NOMO-1 (cell line): ENCODE results near the gene LZTR1.
A peak's percentile ranks its signal among the peaks of the same experiment; 100 is the strongest.
"Not testable (repeated sequence)": the region's sequence is repeated elsewhere in the genome, so short reads cannot be mapped to it uniquely, and the experiment has no call there.

Source experiments
- DNase-seq, 2 experiments: peaks; one replicate each; lab custom pipeline; 2025; ENCODE audit not compliant: unreplicated experiment in 2 of 2; lab: John Stamatoyannopoulos, UW

LZTR1 gene

DNA sequence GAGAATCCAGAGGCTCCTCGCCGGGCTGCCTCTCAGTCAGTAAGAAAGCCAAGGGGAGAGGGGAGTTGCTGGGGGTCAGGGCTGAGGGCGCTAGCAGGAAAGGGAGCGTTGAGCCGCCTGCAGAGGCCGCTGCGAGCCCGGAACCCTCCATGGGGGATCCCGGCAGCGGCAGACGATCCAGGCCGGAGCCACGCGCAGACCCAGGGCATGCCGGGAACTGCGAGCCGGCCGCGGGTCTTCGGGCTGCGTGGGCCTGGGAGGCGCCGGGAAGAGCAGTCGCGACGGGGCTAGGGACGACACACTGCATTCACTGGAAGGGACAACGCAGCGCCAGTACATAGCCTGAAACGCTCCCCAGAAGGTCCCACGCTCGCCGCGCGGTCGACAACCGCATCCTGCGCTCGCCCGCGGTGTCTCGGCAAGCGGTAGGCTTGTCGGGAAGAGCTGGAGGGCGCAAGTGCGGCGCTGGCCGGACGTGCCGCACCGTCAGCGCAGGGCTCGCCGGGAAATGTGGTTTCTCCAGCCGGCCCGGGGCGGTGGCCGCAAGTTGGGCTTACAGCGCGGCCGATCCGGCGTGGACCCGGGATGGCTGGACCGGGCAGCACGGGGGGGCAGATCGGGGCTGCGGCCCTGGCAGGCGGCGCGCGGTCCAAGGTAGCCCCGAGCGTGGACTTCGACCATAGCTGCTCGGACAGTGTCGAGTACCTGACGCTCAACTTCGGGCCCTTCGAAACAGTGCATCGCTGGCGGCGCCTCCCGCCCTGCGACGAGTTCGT is at the start of gene LZTR1:
TSS of gene LZTR1 (plus strand) at position 511 of the 776 bp plus-strand sequence. CDS start at position 586, 75 bp downstream.
- DNase-seq: peak; percentile 75 to 88

DNA sequence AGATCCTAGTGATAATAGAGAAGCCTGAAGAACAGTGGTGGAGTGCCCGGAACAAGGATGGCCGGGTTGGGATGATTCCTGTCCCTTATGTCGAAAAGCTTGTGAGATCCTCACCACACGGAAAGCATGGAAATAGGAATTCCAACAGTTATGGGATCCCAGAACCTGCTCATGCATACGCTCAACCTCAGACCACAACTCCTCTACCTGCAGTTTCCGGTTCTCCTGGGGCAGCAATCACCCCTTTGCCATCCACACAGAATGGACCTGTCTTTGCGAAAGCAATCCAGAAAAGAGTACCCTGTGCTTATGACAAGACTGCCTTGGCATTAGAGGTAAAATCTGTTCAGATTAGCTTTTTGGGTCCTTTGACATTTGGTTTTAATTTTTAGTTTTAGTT is 48.2 kb upstream of the LZTR1 start:
- DNase-seq: no peak

DNA sequence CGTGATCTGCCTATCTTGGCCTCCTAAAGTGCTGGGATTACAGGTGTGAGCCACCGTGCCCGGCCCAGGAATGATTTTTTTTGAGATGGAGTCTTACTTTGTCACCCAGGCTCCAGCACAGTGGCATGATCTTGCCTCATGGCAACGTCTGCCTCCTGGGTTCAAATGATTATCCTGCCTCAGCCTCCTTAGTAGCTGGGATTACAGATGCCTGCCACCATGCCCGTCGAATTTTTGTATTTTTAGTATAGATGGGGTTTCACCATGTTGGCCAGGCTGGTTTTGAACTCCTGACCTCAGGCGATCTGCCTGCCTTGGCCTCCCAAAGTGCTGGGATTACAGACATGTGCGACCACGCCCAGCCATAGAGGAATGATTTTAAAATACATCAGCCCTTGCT is 47.0 kb upstream of the LZTR1 start:
- not testable (repeated sequence) for DNase-seq

DNA sequence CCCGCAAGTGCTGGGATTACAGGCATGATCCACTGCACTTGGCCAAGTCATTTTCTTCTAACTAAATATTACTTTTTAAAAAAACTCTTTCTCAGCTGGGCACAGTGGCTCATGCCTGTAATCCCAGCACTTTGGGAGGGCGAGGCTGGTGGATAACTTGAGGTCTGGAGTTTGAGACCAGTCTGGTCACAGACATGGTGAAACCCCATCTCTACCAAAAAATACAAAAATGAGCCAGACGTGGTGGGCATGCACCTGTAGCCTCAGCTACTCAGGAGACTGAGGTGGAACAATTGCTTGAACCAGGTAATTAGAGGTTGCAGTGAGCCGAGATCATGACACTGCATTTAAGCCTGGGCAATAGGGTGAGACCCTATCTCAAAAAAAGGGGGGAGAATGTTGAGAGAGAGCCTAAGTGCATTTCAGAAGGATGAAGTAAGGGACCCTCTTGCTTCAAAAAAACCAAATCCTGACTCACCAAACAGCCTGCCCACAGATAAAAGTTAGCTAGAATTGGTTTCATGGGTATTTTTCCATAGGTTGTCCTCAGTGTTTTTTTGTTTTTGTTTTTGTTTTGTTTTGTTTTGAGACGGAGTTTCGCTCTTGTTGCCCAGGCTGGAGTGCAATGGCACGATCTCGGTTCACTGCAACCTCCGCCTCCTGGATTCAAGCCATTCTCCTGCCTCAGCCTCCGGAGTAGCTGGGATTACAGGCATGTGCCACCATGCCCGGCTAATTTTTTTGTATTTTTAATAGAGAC is 46.1 kb upstream of the LZTR1 start:
- not testable (repeated sequence) for DNase-seq

DNA sequence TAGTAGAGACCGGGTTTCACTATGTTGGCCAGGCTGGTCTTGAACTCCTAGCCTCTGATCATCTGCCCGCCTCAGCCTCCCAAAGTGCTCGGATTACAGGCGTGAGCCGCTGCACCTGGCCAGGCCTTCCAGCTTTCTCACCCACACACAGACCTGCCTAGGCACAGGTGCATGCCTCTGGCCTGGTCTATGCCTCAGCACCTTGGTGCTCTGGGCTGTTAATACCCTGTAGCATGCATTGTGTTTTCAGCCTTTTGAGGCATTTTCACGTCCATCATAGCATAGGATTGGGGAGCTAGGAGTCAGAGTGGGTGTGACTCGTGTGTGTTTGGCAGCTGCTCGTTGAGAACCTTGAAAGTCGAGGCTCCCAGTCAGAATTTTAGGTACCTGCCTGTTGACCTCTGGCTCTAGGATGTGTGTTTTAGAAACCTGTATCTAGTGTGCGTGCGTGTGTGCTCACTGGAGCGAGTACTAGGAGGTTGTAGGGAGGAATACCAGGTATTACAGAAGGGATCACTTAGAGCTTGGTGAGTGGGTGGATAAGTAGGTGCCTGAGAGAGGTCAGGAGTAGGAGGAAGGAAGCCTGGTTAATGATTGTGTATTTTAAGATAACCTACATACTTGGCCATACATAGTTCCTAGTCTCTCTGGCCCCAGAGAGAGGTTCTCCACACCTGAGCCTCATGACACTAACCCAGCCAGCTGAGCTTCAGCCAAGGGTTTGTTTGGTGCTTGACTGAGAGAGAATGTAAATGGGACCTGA is 44.9 kb upstream of the LZTR1 start:
- DNase-seq: no peak

DNA sequence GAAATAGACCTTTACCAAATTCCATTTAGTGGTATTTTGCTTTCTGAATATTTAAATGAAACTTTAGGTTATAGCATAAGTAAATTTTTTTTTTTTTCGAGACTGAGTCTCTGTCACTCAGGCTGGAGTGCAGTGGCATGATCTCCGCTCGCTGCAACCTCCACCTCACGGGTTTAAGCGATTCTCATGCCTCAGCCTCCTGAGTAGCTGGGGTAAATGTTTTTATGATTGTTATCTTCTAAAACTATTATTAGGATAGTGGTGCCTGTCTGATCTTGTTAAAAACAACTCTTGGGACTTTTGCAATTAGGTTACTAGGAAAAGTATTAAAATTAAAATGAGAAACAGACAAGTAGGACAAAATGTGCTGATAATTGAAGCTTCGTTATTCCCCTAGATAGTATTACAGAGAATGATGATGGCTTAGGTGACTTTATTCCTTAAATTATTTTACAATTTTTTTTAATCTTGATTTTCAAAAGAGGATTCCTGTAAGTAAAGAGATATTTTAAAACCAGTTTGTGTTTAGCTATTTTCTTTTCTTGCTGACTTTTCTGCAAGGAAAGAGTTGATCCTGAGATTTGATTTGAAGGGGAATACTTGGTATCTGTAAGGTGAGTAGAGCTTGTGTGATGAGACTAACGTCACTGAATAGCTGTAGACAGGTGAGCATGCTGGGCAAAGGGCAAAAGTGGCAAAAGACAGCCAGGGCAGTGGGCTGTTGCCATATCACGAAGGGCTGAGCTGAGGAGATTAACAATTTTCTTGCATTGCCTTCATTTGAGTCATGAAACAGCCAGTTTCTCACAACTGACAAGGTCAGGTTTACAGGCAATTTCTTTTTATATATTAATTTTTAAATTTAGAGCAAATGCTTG is 44.1 kb upstream of the LZTR1 start:
- DNase-seq: no peak

DNA sequence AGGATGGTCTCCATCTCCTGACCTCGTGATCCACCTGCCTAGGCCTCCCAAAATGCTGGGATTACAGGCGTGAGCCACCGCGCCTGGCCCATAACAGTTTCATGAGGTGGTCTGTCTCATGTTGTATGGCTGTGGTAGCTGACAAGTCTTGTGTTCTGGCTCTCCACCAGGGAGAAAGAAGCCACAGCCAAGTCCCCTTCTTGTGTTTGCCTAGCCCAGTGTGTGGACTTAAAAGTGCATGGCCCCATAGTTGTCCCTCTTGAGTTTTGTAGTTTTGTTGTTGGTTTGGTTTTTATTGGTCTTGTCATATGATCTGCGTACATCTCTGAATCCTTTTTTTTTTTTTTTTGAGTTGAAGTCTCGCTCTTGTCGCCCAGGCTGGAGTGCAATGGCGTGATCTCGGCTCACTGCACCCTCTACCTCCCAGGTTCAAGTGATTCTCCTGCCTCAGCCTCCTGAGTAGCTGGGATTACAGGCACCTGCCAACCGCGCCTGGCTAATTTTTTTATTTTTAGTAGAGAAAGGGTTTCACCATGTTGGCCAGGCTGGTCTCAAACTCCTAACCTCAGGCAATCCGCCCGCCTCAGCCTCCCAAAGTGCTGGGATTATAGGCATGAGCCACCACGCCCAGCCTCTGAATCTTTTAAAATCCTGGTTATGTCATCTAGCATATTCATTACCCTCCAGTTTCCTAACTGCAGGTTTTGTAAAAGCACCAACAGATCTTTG is 42.5 kb upstream of the LZTR1 start:
- DNase-seq: not testable (repeated sequence)

DNA sequence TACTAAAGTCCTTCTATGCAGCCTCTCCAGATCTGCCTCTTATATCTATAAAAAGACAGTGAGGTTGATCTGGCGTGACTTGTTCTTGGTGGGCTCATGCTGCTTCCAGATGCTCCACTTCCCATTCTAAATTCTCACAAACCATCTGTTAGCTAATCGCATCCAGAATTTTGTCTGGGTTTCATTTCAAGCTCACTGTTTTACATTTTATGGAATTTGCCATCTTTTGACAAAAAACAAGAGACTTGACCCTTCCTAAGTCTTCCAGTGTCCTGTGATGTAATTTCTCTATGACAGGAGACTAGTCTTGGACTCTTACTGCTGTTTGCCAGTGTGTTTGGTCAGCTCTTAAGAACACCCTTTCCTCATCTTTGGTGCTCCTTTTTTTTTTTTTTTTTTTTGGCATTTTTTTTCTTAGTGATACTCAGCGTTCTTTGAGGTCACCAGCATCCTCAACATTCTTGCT is 41.9 kb upstream of the LZTR1 start:
- DNase-seq: no peak

DNA sequence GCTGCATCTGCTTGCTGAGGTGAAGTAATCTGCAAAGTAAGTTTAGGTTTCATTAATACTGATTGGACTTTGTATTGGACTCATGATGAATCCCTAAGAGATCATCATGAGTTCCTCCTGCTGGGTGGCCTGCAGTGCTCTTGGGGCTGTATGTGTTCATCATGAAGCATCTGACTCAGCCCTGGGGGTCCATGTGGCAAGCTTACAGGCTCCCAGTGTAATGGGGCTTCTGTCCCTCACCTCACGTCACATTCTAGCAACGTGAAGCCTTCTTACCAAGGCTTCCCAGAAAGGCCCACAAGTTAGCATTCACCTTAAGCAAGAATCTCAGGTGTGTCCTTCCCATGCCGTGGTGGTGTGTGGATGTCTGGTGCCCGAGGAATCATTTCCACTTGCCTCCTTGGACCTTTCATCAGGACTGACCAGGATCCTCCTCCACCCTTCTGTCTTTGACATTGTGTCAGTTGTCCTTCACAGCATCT is 41.2 kb upstream of the LZTR1 start:
- no peak for DNase-seq

DNA sequence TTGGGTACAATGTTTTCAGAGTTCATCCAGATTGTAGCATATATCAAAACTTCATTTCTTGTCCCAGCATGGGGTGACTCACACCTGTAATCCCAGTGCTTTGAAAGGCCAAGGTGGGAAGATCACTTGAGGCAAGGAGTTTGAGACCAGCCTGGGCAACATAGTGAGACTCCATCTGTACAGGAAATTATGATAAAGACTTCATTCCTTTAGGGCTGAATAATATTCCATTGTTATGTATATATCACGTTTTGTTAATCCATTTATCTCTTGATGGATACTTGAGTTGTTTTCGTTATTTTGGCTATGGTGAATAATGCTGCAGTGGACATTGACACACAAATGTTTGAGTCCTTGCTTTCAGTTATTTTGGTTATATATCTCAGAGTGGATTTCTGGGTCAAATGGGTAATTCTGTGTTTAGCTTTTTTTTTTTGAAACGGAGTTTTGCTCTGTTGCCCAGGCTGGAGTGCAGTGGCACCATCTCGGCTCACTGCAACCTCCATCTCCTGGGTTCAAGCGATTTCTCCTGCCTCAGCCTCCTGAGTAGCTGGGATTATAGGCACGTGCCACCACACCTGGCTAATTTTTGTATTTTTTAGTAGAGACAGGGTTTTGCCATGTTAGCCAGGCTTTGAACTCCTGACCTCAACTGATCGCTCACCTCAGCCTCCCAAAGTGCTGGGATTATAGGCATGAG is 39.7 kb upstream of the LZTR1 start:
- not testable (repeated sequence) for DNase-seq

DNA sequence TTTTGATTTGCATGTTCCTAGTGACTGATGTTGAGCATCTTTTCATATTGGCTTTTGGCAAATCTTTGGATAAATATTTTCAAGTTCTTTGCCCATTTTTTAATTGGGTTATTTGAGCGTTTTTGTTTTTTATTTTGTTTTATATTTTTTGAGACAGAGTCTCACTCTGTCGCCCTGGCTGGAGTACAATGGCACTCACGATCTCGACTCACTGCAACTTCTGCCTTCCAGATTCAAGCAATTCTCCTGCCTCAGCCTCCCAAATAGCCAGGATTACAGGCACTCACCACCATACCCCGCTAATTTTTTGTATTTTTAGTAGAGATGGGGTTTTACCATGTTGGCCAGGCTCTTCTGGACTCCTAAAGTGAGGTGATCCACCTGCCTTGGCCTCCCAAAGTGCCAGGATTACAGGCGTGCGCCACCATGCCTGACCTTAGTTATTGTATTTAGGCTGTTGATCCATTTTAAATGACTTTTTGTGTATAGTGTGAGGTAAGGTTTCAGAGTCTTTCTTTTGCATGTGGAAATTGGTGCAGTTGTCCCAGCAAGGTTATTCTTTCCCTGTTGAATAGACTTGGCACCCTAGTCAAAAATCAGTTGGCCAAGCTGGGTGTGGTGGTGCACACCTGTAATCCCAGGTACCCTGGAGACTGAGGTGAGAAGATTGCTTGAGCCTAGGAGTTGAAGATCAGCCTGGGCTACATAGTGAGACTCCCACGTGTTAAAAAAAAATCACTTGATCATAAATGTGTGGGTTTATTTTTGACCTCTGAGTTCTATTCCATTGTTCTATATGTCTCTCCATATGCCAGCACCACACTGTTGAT is 38.8 kb upstream of the LZTR1 start:
- DNase-seq: no peak

DNA sequence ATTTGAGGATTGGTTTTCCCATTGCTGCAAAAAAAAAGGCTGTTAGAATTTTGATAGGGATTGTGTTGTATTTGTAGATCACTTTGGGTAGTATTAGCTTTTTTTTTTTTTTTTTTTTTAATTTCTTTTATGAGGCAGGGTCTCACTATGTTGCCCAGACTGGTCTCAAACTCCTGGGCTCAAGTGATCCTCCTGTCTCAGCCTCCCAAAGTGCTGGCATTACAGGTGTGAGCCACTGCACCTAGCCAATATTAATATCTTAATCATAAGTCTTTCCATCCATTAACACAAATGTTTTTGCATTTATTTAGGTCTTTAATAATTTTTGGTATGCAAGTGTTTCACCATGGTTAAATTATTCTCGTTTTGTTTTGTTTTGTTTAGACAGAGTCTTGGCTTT is 38.1 kb upstream of the LZTR1 start:
- no peak for DNase-seq

DNA sequence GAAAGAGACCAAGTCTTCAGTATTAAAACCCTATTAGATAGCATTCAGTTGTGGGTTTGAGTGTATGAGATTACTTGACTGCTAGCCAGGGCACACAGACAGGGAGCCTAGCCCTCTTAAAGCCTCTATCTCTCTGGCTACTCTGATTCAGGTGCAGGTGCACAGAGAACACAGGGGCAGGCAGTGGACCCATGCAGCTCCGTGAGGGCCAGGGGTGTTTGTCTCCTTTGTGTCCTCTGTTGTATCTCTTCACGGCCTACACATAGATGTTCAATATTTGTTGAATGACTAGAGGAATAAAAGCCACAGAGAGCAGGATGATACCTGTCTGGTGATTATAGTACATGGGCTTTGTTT is 36.5 kb upstream of the LZTR1 start:
- DNase-seq: no peak

DNA sequence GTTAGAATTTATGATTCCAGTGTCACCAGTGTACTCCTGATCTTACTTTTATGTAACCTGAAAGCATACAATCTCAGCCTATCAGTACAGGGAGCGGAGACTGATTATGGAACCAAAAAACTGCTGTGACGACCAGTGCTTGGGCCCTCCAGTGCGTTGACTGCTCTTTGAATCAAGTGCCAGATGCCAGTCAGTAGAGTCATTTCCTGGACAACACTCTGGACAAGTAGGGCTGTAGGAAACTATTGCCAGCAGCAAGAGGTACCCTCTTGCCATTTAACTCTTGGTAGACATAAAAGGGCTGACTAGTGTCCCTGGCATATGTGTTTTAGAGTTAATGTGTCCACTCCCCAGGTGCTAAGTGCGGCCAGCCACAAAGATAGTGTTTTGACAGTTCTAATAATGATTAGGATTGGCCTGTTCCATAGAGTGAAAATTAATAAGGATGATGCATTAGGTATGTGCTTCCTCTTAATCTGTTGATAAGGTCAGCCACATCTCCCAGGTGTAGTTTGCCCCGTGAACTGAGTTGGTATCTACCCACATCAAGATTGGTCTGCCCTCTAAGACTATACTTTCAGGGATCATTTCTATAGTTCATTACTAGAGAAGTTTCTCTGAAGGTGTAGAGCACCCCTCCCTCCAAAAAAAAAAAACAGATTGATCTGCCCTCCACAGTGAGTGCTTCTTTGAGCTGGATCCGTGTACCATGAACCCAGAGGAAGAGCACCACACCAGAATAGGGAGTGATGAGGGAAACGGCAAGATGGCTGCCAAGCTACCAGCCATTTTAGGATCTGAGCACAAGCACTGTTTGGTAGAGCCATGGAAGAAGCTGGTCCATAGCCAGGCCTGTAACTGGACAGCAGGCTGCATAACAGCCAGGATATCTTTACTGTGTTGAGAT is 35.8 kb upstream of the LZTR1 start:
- no peak for DNase-seq

DNA sequence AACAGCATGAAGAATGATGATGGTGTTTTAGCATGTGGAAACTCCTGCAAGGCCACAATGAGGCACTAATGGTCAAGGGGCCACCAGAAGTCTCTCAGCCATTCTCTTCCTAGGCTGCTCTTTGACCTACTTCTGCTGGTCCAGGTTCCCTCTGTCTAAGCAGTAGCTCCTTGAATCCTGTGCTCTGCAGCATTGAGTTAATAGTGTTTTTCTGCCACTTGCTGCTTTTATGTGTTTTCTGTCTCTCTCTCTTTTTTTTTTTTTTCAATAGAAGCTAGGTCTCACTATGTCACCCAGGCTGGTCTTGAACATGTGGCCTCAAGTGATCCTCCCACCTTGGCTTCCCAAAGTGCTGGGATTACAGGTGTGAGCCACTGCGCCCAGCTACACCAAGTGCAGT is 35.1 kb upstream of the LZTR1 start:
- no peak for DNase-seq

DNA sequence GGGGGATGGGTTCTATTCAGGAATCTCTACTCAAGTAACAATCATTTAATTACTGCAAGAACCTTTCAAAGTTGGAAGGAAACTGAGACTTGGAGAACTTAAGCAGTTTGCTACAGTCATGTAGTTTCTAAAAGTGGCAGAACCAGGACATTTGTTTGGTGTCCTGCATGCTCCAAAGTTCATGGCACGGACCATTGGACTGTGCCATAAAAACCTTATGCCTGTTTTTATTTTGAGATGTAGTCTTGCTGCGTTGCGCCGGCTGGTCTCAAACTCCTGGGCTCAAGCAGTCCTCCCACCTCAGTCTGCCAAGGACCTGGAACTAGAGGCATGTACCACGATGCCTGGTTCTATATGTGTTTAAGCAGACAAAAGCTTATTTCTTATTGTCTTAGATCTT is 33.6 kb upstream of the LZTR1 start:
- DNase-seq: no peak

DNA sequence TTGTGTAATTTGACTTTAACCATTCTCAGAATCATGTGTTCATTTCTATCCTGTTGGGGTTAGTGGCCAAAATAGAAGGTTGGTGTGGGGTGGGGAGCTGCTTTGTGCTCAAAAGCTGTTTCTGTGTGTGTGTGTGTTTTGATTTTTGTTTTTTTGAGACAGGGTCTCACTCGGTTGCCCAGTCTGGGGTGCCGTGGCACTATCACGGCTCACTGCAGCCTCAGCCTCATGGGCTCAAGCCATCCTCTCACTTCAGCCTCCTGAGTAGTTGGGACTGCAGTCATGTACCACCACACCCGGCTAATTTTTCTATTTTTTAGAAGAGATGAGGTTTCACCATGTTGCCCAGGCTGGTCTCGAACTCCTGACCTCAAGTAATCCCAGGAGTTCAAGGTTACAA is 33.1 kb upstream of the LZTR1 start:
- DNase-seq: no peak
